ENCODE measurements around the gene SLCO3A1.
"Not testable (repeated sequence)": the region's sequence is repeated elsewhere in the genome, so short reads cannot be mapped to it uniquely, and the experiment has no call there.

SLCO3A1 gene

GRCh38 chr15:92170897-92171296 is 317.4 kb downstream of the SLCO3A1 start:
- DNase-seq, result no peak

GRCh38 chr15:92178911-92179310 is 325.4 kb downstream of the SLCO3A1 start:
- peak; percentile 3 to 38 for DNase-seq

- peak; percentile 19 to 70 for DNase-seq
Observed at GRCh38 chr15:92184142-92184541, 330.6 kb downstream of the SLCO3A1 start.

- DNase-seq, result no peak
Observed at GRCh38 chr15:92184679-92185230, 331.2 kb downstream of the SLCO3A1 start.

- no peak for DNase-seq
Observed at GRCh38 chr15:92187975-92188374, 334.5 kb downstream of the SLCO3A1 start.

- DNase-seq, result no peak
Observed at GRCh38 chr15:92189166-92189565, 335.7 kb downstream of the SLCO3A1 start.

GRCh38 chr15:92195241-92195640 is 341.7 kb downstream of the SLCO3A1 start:
- DNase-seq, result no peak

- no peak for DNase-seq
Observed at GRCh38 chr15:92196342-92196741, 342.8 kb downstream of the SLCO3A1 start.

GRCh38 chr15:92197746-92198145 is 344.2 kb downstream of the SLCO3A1 start:
- DNase-seq, result no peak

GRCh38 chr15:92200891-92201290 is 347.4 kb downstream of the SLCO3A1 start:
- DNase-seq, result no peak

- peak in 1 of 2 experiments; percentile 15 for DNase-seq
Observed at GRCh38 chr15:92205255-92205739, 351.8 kb downstream of the SLCO3A1 start.

- not testable (repeated sequence) for DNase-seq
Observed at GRCh38 chr15:92207601-92208000, 354.1 kb downstream of the SLCO3A1 start.

Measured in NCI-H524 (cell line).